Gastrocnemius medialis (tissue), 4 donors: Measurements from ENCODE around the gene GOLGA1.

Experiments used
- CTCF ChIP-seq, 5 experiments: fragments of 450-650 bp in 3 of 5; fragments of 200-600 bp in 2 of 5; sonication (generic) in 2 of 5; IDR thresholded peaks in 4 of 5; conservative IDR thresholded peaks in 1 of 5; 1 replicate in 4 of 5; 2 replicates in 1 of 5; pipeline ENCODE4 v1.5.1; 2016 to 2019; ENCODE audit warnings: antibody characterized with exemption in 5 of 5, mild to moderate bottlenecking in 3 of 5, moderate library complexity in 3 of 5
- POLR2A ChIP-seq, 2 donors: fragments of 450-650 bp; IDR thresholded peaks; one replicate each; pipeline ENCODE4 v1.6.1; 2017; ENCODE audit warnings: antibody characterized with exemption in 2 of 2, mild to moderate bottlenecking in 2 of 2, moderate library complexity in 2 of 2

DNA sequence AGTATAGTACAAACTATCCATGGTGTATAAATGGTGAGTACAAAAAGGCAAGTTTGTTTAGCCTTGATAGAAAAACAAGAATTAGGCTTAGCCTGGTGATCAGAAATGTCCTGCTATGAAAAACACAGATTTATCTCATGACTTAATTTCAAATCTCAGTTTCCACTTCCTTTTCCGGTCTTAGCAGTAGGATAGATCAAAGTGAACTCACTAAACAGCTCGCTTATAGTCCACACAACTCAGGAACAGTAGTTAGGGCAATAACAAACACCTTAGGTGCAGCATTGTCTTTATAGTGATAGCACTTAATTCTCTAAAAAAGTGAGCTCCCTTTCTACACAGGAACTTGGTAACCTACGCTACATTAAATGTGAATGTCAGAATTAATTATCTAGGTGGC, 11.4 kb downstream of the GOLGA1 start:
- TF ChIP-seq CTCF (IDR thresholded peaks at IDR 0.05 in 4 of 5, conservative IDR thresholded peaks at IDR 0.05 in 1 of 5) (no peak), POLR2A (IDR thresholded peaks at IDR 0.05) (no peak)
